PC-3 (cell line): Measurements from ENCODE around the gene FOXC2. TPM values are rescaled to one million over a fixed set of nuclear protein-coding genes. Genes with fewer than 3 reads are reported as not detected.
A peak's percentile ranks its signal among the peaks of the same experiment; 100 is the strongest.

Experiments used
- ATAC-seq: fragments of 200-7000 bp; cut with Tn5 transposase; 2 replicates; pipeline ENCODE4 v1.9.1; 2020; ENCODE audit warnings: mild to moderate bottlenecking, moderate library complexity
- BruUV-seq: library from RNA; stranded (reverse); fragments of 400-500 nt; replicated peaks from 2 replicates; lab custom pipeline; 2021; lab: Mats Ljungman, UMichigan
- CTCF ChIA-PET: fragments of 300-600 bp; sonication (Branson Sonifier 250); formaldehyde crosslinking; loops from one replicate; lab custom pipeline; 2022; ENCODE audit warnings: antibody characterized with exemption; lab: Charles Lee
- POLR2A ChIA-PET: fragments of 300-600 bp; sonication (Branson Sonifier 250); formaldehyde crosslinking; loops from one replicate; lab custom pipeline; 2022; ENCODE audit warnings: antibody characterized with exemption; ENCODE audit not compliant: unreplicated experiment; lab: Charles Lee
- DNase-seq: peaks from one replicate; pipeline ENCODE4 v3.0.0-alpha.2; 2015
- H2AFZ ChIP-seq: fragments of 300-600 bp; sonication (generic); 2 replicates; pipeline ENCODE4 v1.6.0; 2016; ENCODE audit warnings: antibody characterized with exemption, low read length
- H3F3A ChIP-seq: fragments of 300-600 bp; sonication (generic); one replicate; pipeline ENCODE4 v1.6.0; 2017; ENCODE audit warnings: antibody characterized with exemption, low read length, control low read depth, mild to moderate bottlenecking; ENCODE audit not compliant: unreplicated experiment
- H3K27ac ChIP-seq: fragments of 300-600 bp; sonication (generic); 2 replicates; pipeline ENCODE4 v1.5.1; 2016; ENCODE audit warnings: mild to moderate bottlenecking, low read length
- H3K27me3 ChIP-seq: fragments of 300-600 bp; sonication (generic); 2 replicates; pipeline ENCODE4 v1.6.1; 2016; ENCODE audit warnings: low read length, mixed read lengths
- H3K36me3 ChIP-seq: fragments of 300-600 bp; sonication (generic); 2 replicates; pipeline ENCODE4 v1.6.1; 2016; ENCODE audit warnings: low read depth, mixed run types, low read length, mixed read lengths
- H3K4me1 ChIP-seq: fragments of 300-600 bp; sonication (generic); 2 replicates; pipeline ENCODE4 v1.5.1; 2016; ENCODE audit warnings: low read length; ENCODE audit not compliant: insufficient read depth
- H3K4me2 ChIP-seq: fragments of 300-600 bp; sonication (generic); 2 replicates; pipeline ENCODE4 v1.6.0; 2016; ENCODE audit warnings: low read length
- H3K4me3 ChIP-seq: fragments of 300-600 bp; sonication (generic); 2 replicates; pipeline ENCODE4 v1.5.1; 2016; ENCODE audit warnings: mild to moderate bottlenecking, low read length, mixed read lengths
- H3K79me2 ChIP-seq: fragments of 300-600 bp; sonication (generic); 2 replicates; pipeline ENCODE4 v1.6.1; 2017; ENCODE audit warnings: low read length, mixed read lengths
- H3K9ac ChIP-seq: fragments of 300-600 bp; sonication (generic); 2 replicates; pipeline ENCODE4 v1.6.0; 2016; ENCODE audit warnings: mild to moderate bottlenecking, low read length
- H3K9me2 ChIP-seq: fragments of 300-600 bp; sonication (generic); replicated peaks from 2 replicates; pipeline ENCODE4 v1.6.1; 2016; ENCODE audit warnings: mixed run types, low read length, mixed read lengths
- H3K9me3 ChIP-seq: fragments of 300-600 bp; sonication (generic); 2 replicates; pipeline ENCODE4 v1.6.1; 2016; ENCODE audit warnings: low read length, mixed read lengths
- H4K20me1 ChIP-seq: fragments of 300-600 bp; sonication (generic); 2 replicates; pipeline ENCODE4 v1.6.1; 2016; ENCODE audit warnings: low read length, mixed read lengths
- CTCF ChIP-seq: fragments of 300-600 bp; sonication (generic); conservative IDR thresholded peaks from 2 replicates; pipeline ENCODE4 v1.5.1; 2017; ENCODE audit warnings: antibody characterized with exemption, low read depth, mild to moderate bottlenecking, low read length
- EZH2 ChIP-seq: fragments of 300-600 bp; sonication (generic); IDR thresholded peaks from one replicate; pipeline ENCODE4 v1.6.1; 2017; ENCODE audit warnings: antibody characterized with exemption, mild to moderate bottlenecking, low read length; ENCODE audit not compliant: unreplicated experiment
- EZH2phosphoT487 ChIP-seq: fragments of 300-600 bp; sonication (generic); IDR thresholded peaks from 2 replicates; pipeline ENCODE4 v1.6.1; 2018; ENCODE audit warnings: mild to moderate bottlenecking, antibody characterized with exemption, low read length, borderline replicate concordance
- intact Hi-C: fragments of 100-400 bp; cut with micrococcal nuclease; formaldehyde crosslinking; loops from 2 replicates; pipeline ENCODE4 v1.9.0; 2023
- total RNA-seq: library from RNA; depleted of rRNA; stranded (reverse); fragments of >200 nt; gene quantifications from 2 replicates; pipeline ENCODE4 v1.2.3, GENCODE V29; 2014

FOXC2 gene
- total RNA-seq, 1 experiment from 2014 or later, result not detected

GRCh38 chr16:86584071-86584685, 17.5 kb downstream of the FOXC2 start:
- no peak overlapping the region for H3K4me3 ChIP-seq
- H3K79me2 ChIP-seq, result no peaks in the 10 kb centered on the region
- no peaks in the 10 kb centered on the region for H4K20me1 ChIP-seq
- no peaks in the 10 kb centered on the region for H3K9me2 ChIP-seq
- ChIA-PET CTCF (no interaction called here), POLR2A (no interaction called here)
- H3K9ac ChIP-seq, result peak overlapping the region; percentile 56; the same call in 1 of the 2 replicates
- no peak overlapping the region for H2AFZ ChIP-seq
- peaks cover 5% of the 10 kb centered on the region for H3F3A ChIP-seq
- no peaks in the 10 kb centered on the region for H3K27me3 ChIP-seq
- ATAC-seq (no peak), DNase-seq (peak; percentile 19)
- H3K36me3 ChIP-seq, result no peaks in the 10 kb centered on the region
- no TSS peak for BruUV-seq
- H3K4me1 ChIP-seq, result peaks cover 32% of the 10 kb centered on the region
- TF ChIP-seq CTCF, result no peak
- TF ChIP-seq EZH2phosphoT487, result no peak
- no peak for TF ChIP-seq EZH2
- no peak overlapping the region for H3K4me2 ChIP-seq
- H3K9me3 ChIP-seq, result no peaks in the 10 kb centered on the region
- peak overlapping the region; percentile 98 for H3K27ac ChIP-seq
- intact Hi-C loops, result no loop called here

DNA sequence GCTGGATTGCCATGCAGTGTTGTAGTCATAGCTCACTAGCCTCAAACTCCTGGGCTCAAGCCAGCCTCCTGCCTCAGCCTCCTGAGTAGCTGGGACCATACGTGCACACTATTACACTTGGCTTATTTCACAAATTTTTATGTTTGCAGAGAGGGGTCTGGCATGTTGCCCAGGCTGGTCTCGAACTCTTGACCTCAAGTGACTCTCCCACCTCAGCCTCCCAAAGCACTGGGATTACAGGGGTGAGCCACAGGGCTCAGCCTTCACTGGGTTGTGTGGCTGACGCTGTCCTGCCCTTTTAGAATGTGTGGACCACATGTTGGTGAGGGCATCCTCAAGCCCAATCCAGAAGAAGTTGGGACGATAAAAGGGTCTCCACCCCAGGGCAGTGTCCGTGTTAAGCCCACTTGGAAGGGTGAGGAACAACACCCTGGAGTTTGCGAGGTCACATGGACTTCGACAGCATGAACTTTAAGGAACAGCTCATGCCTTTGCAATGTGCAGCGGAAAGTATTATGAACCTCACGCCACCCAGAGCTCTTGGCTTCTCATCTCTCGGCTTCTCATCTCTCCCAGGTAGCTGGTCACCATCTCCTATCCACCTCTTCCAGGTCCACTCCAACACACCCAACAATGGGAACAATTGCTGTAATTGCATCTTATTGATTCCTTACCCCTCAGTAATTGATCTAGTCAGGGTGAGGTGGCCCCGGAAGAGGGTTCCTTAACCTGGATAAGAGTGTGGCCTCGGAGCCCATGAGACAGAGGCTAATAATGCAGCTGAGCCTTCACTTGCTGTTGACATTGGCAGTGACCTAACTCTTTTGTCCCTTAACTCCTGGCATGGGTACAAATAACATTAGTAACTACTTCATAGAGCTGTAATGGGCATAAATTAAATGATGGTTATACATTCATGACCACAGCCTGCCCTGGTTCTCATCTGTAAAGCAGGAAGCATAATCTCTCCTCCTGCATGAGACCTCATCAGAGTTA, 18.4 kb downstream of the FOXC2 start:
- no peaks in the 10 kb centered on the region for H3K79me2 ChIP-seq
- no peaks in the 10 kb centered on the region for H4K20me1 ChIP-seq
- ATAC-seq, result peak; percentile 69
- ChIA-PET CTCF (interaction anchor here (0.8 kb wide), 1 partner anchor 9 kb away, joined by 3 read pairs; no protein-coding TSS in a partner anchor), POLR2A (interaction anchor here (0.6 to 1.1 kb wide), 4 partner anchors 9 to 732 kb away, joined by 3 to 8 read pairs (median 4); partner anchors contain the start of gene C16orf95)
- H3K27ac ChIP-seq, result peak overlapping the region; percentile 98
- intact Hi-C loops, result loop anchor here (1.0 kb wide), 1 partner anchor 46 kb away; no protein-coding TSS in a partner anchor
- no peaks in the 10 kb centered on the region for H3K27me3 ChIP-seq
- H3K36me3 ChIP-seq, result no peaks in the 10 kb centered on the region
- TF ChIP-seq CTCF, result no peak
- no peak for TF ChIP-seq EZH2
- no peak for TF ChIP-seq EZH2phosphoT487
- H3K4me1 ChIP-seq, result peaks cover 40% of the 10 kb centered on the region
- peak; percentile 84 for DNase-seq
- no peaks in the 10 kb centered on the region for H3K9me2 ChIP-seq
- H3F3A ChIP-seq, result peaks cover 5% of the 10 kb centered on the region
- no peak overlapping the region for H3K4me3 ChIP-seq
- peak overlapping the region; percentile 81 for H3K9ac ChIP-seq
- peak overlapping the region; percentile 17; the same call in 1 of the 2 replicates for H3K4me2 ChIP-seq
- no peaks in the 10 kb centered on the region for H3K9me3 ChIP-seq
- BruUV-seq, result TSS peak; percentile 68
- H2AFZ ChIP-seq, result peak overlapping the region; percentile 18; the same call in 1 of the 2 replicates
